ENCODE data around the gene GJB5. TPM values are rescaled to one million over a fixed set of nuclear protein-coding genes. Genes with fewer than 3 reads are reported as not detected.
"Not testable (repeated sequence)": the region's sequence is repeated elsewhere in the genome, so short reads cannot be mapped to it uniquely, and the experiment has no call there.

GJB5 gene
- total and polyA plus RNA-seq, 4 experiments from 2014 or later: not detected

DNA sequence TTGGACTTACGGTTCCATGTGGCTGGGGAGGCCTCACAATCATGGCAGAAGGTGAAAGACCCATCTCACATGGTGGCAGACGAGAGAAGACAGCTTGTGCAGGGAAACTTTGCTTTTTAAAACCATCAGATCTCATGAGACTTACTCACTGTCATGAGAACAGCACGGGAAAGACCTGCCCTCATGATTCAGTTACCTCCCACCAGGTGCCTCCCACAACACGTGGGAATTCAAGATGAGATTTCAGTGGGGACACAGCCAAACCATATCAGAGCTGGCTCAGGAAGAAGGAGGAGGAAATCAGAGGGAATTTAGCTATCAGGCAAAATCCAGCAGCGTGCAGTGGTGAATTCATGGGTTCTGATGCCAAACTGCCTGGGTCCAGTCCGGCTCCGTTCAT, 22.0 kb upstream of the GJB5 start:
- H3K9me3 ChIP-seq (ENCODE audit: control insufficient read depth in 1 of 2, low read length in 2 of 2); H3K4me1 ChIP-seq (ENCODE audit: insufficient read depth, low read length); H3K36me3 Mint-ChIP-seq; POLR2A ChIA-PET (ENCODE audit: partially characterized antibody); H3K9me3 Mint-ChIP-seq; H3K4me1 Mint-ChIP-seq; intact Hi-C loops (cut with micrococcal nuclease); H3K27ac ChIP-seq (ENCODE audit: low read depth, low read length); H3K4me3 Mint-ChIP-seq; H3K36me3 ChIP-seq (ENCODE audit: insufficient read depth, low read length); H3K27me3 ChIP-seq (ENCODE audit: insufficient read depth, low read length); DNase-seq; H3K4me3 ChIP-seq (ENCODE audit: low read length in 2 of 2): not testable (repeated sequence)
- Mint-ChIP-seq H3K27me3 (peaks cover 13 to 14% of the 10 kb centered on the region in 2 donors), H3K27ac (peak overlapping the region in 2 of 7 donors; percentile 1 to 4)
- CTCF ChIA-PET (ENCODE audit: partially characterized antibody): interaction anchor here (4.5 kb wide), 1 partner anchor 11 kb away, joined by 26 read pairs; no protein-coding TSS in a partner anchor

DNA sequence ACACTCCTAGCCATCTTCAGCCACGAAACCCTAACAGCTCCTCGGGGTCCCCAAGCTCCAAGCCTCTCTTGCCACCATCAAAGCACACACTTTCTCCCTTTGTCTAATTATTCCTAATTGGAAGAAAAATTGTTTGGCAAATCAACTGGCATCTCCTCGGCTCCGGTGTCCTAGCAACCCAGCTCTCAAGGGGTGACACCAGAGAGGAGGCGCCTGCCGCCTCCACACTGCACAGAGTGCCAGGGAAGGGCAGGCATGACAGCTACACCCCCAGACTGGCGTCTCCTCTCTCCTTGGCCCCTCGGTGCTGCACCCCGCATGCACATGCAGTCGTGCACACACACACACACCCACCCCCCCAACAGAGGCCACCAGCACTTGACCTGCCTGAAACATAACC, 18.2 kb upstream of the GJB5 start:
- H3K36me3 Mint-ChIP-seq: no peaks in the 10 kb centered on the region

DNA sequence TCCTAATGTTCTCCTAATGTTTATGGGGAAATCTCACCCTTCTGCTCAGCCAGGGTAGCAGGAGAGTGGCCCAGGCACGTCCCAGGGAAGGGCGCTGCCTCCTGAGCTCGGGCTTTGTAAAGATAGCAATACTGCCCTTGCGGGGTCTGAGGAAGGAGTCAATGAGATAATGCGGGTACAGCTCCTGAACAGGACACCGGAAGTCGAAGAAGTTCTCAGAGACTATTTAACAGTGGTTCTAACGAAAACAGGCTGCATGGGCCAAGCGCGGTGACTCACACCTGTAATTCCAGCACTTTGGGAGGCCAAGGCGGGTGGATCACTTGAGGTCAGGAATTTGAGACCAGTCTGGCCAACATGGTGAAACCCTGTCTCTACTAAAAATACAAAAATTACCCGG, 17.6 kb upstream of the GJB5 start:
- H3K27ac ChIP-seq (ENCODE audit: low read depth, low read length); H3K4me3 Mint-ChIP-seq; H3K4me1 ChIP-seq (ENCODE audit: insufficient read depth, low read length); H3K9me3 ChIP-seq (ENCODE audit: control insufficient read depth in 1 of 2, low read length in 2 of 2); H3K36me3 ChIP-seq (ENCODE audit: insufficient read depth, low read length); H3K4me1 Mint-ChIP-seq; H3K36me3 Mint-ChIP-seq; POLR2A ChIA-PET (ENCODE audit: partially characterized antibody); DNase-seq; intact Hi-C loops (cut with micrococcal nuclease); H3K27me3 ChIP-seq (ENCODE audit: insufficient read depth, low read length); H3K9me3 Mint-ChIP-seq; H3K27ac Mint-ChIP-seq; H3K4me3 ChIP-seq (ENCODE audit: low read length in 2 of 2): not testable (repeated sequence)
- CTCF ChIA-PET (ENCODE audit: partially characterized antibody): interaction anchor here (1.0 kb wide), 1 partner anchor 9 kb away, joined by 3 read pairs; no protein-coding TSS in a partner anchor
- H3K27me3 Mint-ChIP-seq: peaks cover 5 to 19% of the 10 kb centered on the region in 2 donors

More for the DNA sequence above, 18.2 kb upstream of the GJB5 start:
- ChIA-PET POLR2A (ENCODE audit: partially characterized antibody) (no interaction called here), CTCF (ENCODE audit: partially characterized antibody) (interaction anchor here (4.5 kb wide), 1 partner anchor 7 kb away, joined by 26 read pairs; no protein-coding TSS in a partner anchor)
- no peak overlapping the region for H3K27ac ChIP-seq (ENCODE audit: low read depth, low read length)
- no peak overlapping the region for H3K27ac Mint-ChIP-seq
- peaks cover 5 to 19% of the 10 kb centered on the region in 2 donors for H3K27me3 Mint-ChIP-seq
- no peak overlapping the region for H3K4me3 Mint-ChIP-seq
- H3K4me3 ChIP-seq (ENCODE audit: low read length in 2 of 2): no peak overlapping the region
- no peaks in the 10 kb centered on the region for H3K36me3 ChIP-seq (ENCODE audit: insufficient read depth, low read length)
- intact Hi-C loops (cut with micrococcal nuclease): no loop called here
- H3K4me1 ChIP-seq (ENCODE audit: insufficient read depth, low read length): no peaks in the 10 kb centered on the region
- DNase-seq: no peak
- H3K4me1 Mint-ChIP-seq: no peaks in the 10 kb centered on the region
- no peaks in the 10 kb centered on the region for H3K9me3 Mint-ChIP-seq
- H3K9me3 ChIP-seq (ENCODE audit: control insufficient read depth in 1 of 2, low read length in 2 of 2): no peaks in the 10 kb centered on the region
- H3K27me3 ChIP-seq (ENCODE audit: insufficient read depth, low read length): no peaks in the 10 kb centered on the region

DNA sequence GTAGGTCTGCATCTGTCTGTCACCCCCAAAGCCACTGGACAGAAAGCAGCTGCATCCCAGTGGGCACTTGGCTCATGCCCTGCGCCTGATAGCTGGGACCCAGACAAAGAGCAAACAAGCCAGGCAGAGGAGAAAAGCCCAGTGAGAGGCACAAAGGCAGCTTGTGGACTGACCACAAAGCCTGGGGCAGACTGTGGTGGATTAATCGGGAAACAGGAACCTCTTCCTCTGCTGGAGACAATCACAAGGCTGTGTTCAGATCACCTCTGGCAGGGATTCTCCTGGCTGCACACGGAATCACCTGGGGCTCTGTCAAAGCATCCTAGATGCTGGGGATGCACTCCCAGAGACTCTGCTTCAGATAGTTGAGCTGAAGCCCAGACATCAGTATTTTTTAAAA, 15.2 kb upstream of the GJB5 start:
- Histone ChIP-seq H3K27me3 (ENCODE audit: insufficient read depth, low read length) (no peaks in the 10 kb centered on the region), H3K36me3 (ENCODE audit: insufficient read depth, low read length) (no peaks in the 10 kb centered on the region), H3K27ac (ENCODE audit: low read depth, low read length) (no peak overlapping the region), H3K4me1 (ENCODE audit: insufficient read depth, low read length) (no peaks in the 10 kb centered on the region), H3K4me3 (ENCODE audit: low read length in 2 of 2) (no peak overlapping the region), H3K9me3 (ENCODE audit: control insufficient read depth in 1 of 2, low read length in 2 of 2) (no peaks in the 10 kb centered on the region)
- Mint-ChIP-seq H3K4me1 (peaks cover 0 to 3% (median 0%) of the 10 kb centered on the region in 4 donors), H3K9me3 (no peaks in the 10 kb centered on the region), H3K27ac (no peak overlapping the region), H3K36me3 (no peaks in the 10 kb centered on the region), H3K4me3 (no peak overlapping the region), H3K27me3 (peaks cover 4 to 21% of the 10 kb centered on the region in 2 donors)
- ChIA-PET POLR2A (ENCODE audit: partially characterized antibody) (no interaction called here), CTCF (ENCODE audit: partially characterized antibody) (interaction anchor here (0.9 kb wide), 1 partner anchor 1106 kb away, joined by 3 read pairs; no protein-coding TSS in a partner anchor)
- no peak for DNase-seq
- intact Hi-C loops (cut with micrococcal nuclease): no loop called here

DNA sequence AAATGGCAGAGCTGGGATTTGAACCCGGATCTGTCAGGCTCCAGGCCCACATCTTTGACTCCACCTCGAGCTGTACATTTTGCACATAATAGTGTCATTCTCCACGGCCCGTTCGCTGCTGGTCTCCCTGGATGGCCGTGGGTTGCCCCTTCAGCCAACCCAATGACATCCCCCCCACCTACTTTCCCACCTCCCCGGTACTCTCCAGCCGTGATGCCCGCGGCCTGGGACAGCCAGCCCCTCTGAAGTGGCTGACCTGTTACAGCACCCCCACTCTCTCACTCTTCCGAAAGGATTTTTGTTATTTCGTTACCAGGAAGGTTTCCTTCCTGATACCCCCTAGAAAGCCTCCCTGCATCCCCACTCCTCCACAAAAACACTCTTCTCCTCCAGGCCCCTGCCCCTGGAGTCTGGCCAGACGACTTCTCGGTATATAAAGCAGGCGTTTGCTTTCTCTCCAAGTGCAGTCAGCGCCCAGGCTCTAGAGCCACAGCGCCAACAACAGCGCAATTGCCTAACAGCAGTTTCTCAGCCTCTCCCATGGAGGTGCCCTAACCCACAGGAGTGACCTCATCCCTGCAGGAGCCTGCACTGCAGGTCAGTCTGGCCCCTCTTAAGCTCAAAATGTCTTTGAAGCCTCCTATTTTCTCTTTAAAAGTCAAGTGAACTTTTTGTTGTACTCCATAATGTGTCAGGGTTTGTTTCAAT, 14.5 kb upstream of the GJB5 start:
- Mint-ChIP-seq H3K36me3 (no peaks in the 10 kb centered on the region), H3K4me1 (peaks cover 0 to 3% (median 0%) of the 10 kb centered on the region in 4 donors), H3K9me3 (no peaks in the 10 kb centered on the region), H3K27ac (no peak overlapping the region), H3K27me3 (peaks cover 4 to 21% of the 10 kb centered on the region in 2 donors), H3K4me3 (no peak overlapping the region)
- no peak for DNase-seq
- no peak overlapping the region for H3K27ac ChIP-seq (ENCODE audit: low read depth, low read length)
- no peaks in the 10 kb centered on the region for H3K36me3 ChIP-seq (ENCODE audit: insufficient read depth, low read length)
- no peaks in the 10 kb centered on the region for H3K9me3 ChIP-seq (ENCODE audit: control insufficient read depth in 1 of 2, low read length in 2 of 2)
- ChIA-PET POLR2A (ENCODE audit: partially characterized antibody) (no interaction called here), CTCF (ENCODE audit: partially characterized antibody) (interaction anchor here (0.9 to 4.7 kb wide), 3 partner anchors 280 to 1107 kb away, joined by 3 to 41 read pairs (median 37); no protein-coding TSS in a partner anchor)
- no peaks in the 10 kb centered on the region for H3K27me3 ChIP-seq (ENCODE audit: insufficient read depth, low read length)
- intact Hi-C loops (cut with micrococcal nuclease): no loop called here
- no peaks in the 10 kb centered on the region for H3K4me1 ChIP-seq (ENCODE audit: insufficient read depth, low read length)
- no peak overlapping the region for H3K4me3 ChIP-seq (ENCODE audit: low read length in 2 of 2)

DNA sequence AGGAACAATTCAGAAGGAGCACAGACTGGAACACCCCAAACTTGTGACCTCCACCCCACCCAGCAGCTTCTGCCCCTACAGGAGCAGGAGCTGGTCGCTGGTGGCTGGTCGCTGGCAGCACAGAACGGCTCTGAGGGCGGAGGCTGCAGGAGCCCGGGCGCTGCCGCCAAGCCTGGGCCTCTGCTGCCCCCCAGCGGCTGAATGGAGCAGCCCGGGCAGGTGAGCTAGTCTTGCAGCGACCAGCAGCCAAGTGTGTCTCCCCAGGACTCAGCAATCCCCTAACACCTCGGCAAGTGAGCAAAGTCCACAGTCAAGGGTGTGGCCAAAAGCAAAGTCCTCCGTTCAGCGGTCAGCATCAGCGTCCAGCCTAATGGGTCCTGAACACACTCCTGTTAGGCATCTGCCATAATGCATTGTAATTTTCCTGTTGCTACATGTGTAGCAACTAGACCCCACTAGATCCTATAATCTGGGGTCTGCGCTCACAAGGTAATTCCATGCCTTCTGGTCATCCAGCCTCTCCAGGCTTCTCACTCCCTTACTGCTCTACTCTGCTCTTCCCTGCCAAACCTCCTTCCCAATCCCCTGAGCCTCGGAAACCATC, 12.1 kb upstream of the GJB5 start:
- Histone ChIP-seq H3K4me1 (ENCODE audit: insufficient read depth, low read length) (no peaks in the 10 kb centered on the region), H3K27me3 (ENCODE audit: insufficient read depth, low read length) (no peaks in the 10 kb centered on the region), H3K27ac (ENCODE audit: low read depth, low read length) (no peak overlapping the region), H3K36me3 (ENCODE audit: insufficient read depth, low read length) (no peaks in the 10 kb centered on the region), H3K4me3 (ENCODE audit: low read length in 2 of 2) (no peak overlapping the region), H3K9me3 (ENCODE audit: control insufficient read depth in 1 of 2, low read length in 2 of 2) (no peaks in the 10 kb centered on the region)
- H3K36me3 Mint-ChIP-seq: no peaks in the 10 kb centered on the region
- intact Hi-C loops (cut with micrococcal nuclease): loop anchor here (1.0 kb wide), 1 partner anchor 1109 kb away; no protein-coding TSS in a partner anchor
- peak overlapping the region in 1 of 8 donors; percentile 30 for H3K4me3 Mint-ChIP-seq
- CTCF ChIA-PET (ENCODE audit: partially characterized antibody): interaction anchor here (0.8 to 4.7 kb wide), 15 partner anchors 8 to 1123 kb away, joined by 3 to 41 read pairs (median 5); no protein-coding TSS in a partner anchor
- H3K9me3 Mint-ChIP-seq: no peaks in the 10 kb centered on the region
- DNase-seq: peak; percentile 56 to 63 (median 60)
- POLR2A ChIA-PET (ENCODE audit: partially characterized antibody): no interaction called here
- H3K27me3 Mint-ChIP-seq: peaks cover 0 to 13% of the 10 kb centered on the region in 2 donors
- H3K27ac Mint-ChIP-seq: no peak overlapping the region
- peaks cover 0 to 3% (median 0%) of the 10 kb centered on the region in 4 donors for H3K4me1 Mint-ChIP-seq

DNA sequence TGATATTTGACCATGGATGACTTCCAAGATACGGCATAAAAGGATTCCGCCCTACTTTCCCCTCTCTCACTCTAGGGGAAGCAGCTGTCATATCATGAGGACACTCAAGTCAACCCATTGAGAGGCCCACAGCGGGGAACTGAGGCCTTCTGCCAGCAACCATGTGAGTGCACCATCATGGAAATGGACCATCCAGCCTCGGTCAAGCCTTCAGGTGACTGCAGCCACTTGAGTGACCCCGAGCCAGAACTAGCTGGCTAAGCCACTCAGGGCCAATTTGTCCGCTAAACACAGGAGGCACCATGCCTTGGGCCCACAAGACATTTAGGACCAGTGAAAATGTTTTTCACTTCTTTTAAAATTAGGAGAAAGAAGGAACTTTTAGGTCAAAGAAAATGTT, 11.1 kb upstream of the GJB5 start:
- Mint-ChIP-seq H3K4me1 (peaks cover 0 to 3% (median 0%) of the 10 kb centered on the region in 4 donors), H3K27ac (no peak overlapping the region), H3K36me3 (no peaks in the 10 kb centered on the region), H3K27me3 (peaks cover under 1 to 21% of the 10 kb centered on the region in 2 donors), H3K9me3 (no peaks in the 10 kb centered on the region), H3K4me3 (no peak overlapping the region)
- Histone ChIP-seq H3K4me1 (ENCODE audit: insufficient read depth, low read length) (no peaks in the 10 kb centered on the region), H3K27ac (ENCODE audit: low read depth, low read length) (no peak overlapping the region), H3K9me3 (ENCODE audit: control insufficient read depth in 1 of 2, low read length in 2 of 2) (no peaks in the 10 kb centered on the region), H3K27me3 (ENCODE audit: insufficient read depth, low read length) (no peaks in the 10 kb centered on the region), H3K36me3 (ENCODE audit: insufficient read depth, low read length) (no peaks in the 10 kb centered on the region), H3K4me3 (ENCODE audit: low read length in 2 of 2) (no peak overlapping the region)
- ChIA-PET POLR2A (ENCODE audit: partially characterized antibody) (no interaction called here), CTCF (ENCODE audit: partially characterized antibody) (interaction anchor here (1.0 to 4.7 kb wide), 15 partner anchors 8 to 1114 kb away, joined by 3 to 41 read pairs (median 5); no protein-coding TSS in a partner anchor)
- no peak for DNase-seq
- intact Hi-C loops (cut with micrococcal nuclease): no loop called here
